ENCODE data around the gene BANF2. TPM values are rescaled to one million over a fixed set of nuclear protein-coding genes. Genes with fewer than 3 reads are reported as not detected.

BANF2 gene
- polyA plus RNA-seq, 1 of the 3 experiments (the other 2 are of a cell fraction) = not detected

DNA sequence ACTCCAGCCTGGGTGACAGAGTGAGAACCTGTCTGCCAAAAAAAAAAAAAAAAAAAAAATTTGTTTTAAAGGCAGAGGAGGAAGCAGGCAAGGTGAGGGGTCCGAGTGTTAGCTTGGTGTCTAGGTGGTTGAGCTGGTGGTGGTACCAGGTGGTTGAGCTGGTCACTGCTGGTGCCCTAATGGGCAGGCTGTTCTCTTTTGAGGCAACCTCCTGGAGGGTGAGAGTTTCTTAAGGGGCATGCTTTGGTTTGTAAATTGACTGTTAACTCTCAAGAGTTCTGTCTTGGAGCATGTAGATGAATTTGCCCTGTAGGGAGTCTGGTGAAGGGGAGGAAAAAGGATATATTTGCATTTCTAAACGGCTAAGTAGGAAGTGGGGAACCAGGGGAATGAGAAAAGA lies 52.7 kb downstream of the BANF2 start:
- Histone ChIP-seq H3K4me1 (ENCODE audit: control insufficient read depth in 1 of 2, insufficient read depth in 2 of 2, low read depth in 1 of 2, low read length in 1 of 2) (0 out of 4 replicates have a peak, but pooled peaks cover 0 to 3% of the 10 kb centered on the region in 2 experiments), H3K4me3 (ENCODE audit: low read depth in 2 of 2, low read length in 1 of 2) (no peak overlapping the region), H3K9me2 (no peaks in the 10 kb centered on the region), H3K9ac (no peak overlapping the region), H3K36me3 (replicated peaks in 1 of 2; ENCODE audit: control insufficient read depth in 1 of 2, insufficient read depth in 2 of 2, low read length in 1 of 2) (no peaks in the 10 kb centered on the region), H2AFZ (ENCODE audit: low read depth) (no peak overlapping the region), H3F3A (replicated peaks; ENCODE audit: insufficient read depth) (peaks cover 3% of the 10 kb centered on the region), H3K9me3 (no peaks in the 10 kb centered on the region), H3K27ac (ENCODE audit: low read depth in 2 of 2, low read length in 1 of 2) (no peak overlapping the region), H3K27me3 (ENCODE audit: insufficient read depth) (peaks cover 13% of the 10 kb centered on the region; the same call in 1 of the 2 replicates), H3K79me2 (ENCODE audit: insufficient read depth) (no peaks in the 10 kb centered on the region), H4K20me1 (ENCODE audit: insufficient read depth) (no peaks in the 10 kb centered on the region), H3K4me2 (no peak overlapping the region)
- POLR2A ChIA-PET = no interaction called here
- CTCF ChIA-PET = no interaction called here
- 2% methylated on average over 2 of the region's 2 CpGs for WGBS (ENCODE audit: low lambda C conversion rate)
- no peak for DNase-seq
- TF ChIP-seq, protein P1, sequence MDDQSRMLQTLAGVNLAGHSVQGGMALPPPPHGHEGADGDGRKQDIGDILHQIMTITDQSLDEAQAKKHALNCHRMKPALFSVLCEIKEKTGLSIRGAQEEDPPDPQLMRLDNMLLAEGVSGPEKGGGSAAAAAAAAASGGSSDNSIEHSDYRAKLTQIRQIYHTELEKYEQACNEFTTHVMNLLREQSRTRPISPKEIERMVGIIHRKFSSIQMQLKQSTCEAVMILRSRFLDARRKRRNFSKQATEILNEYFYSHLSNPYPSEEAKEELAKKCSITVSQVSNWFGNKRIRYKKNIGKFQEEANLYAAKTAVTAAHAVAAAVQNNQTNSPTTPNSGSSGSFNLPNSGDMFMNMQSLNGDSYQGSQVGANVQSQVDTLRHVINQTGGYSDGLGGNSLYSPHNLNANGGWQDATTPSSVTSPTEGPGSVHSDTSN (IDR thresholded peaks at IDR 0.05) = no peak
- TF ChIP-seq, protein P2, sequence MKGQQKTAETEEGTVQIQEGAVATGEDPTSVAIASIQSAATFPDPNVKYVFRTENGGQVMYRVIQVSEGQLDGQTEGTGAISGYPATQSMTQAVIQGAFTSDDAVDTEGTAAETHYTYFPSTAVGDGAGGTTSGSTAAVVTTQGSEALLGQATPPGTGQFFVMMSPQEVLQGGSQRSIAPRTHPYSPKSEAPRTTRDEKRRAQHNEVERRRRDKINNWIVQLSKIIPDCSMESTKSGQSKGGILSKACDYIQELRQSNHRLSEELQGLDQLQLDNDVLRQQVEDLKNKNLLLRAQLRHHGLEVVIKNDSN (IDR thresholded peaks at IDR 0.05; ENCODE audit: borderline replicate concordance, low read depth) = no peak
- TF ChIP-seq, protein P3, sequence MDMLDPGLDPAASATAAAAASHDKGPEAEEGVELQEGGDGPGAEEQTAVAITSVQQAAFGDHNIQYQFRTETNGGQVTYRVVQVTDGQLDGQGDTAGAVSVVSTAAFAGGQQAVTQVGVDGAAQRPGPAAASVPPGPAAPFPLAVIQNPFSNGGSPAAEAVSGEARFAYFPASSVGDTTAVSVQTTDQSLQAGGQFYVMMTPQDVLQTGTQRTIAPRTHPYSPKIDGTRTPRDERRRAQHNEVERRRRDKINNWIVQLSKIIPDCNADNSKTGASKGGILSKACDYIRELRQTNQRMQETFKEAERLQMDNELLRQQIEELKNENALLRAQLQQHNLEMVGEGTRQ (IDR thresholded peaks at IDR 0.05; ENCODE audit: borderline replicate concordance, low read depth, low read length) = no peak
- TF ChIP-seq JUND (IDR thresholded peaks at IDR 0.05) = no peak
- no peak for TF ChIP-seq POLR2AphosphoS5 (IDR thresholded peaks at IDR 0.05; ENCODE audit: low read depth, low read length)
- TF ChIP-seq, protein P4, sequence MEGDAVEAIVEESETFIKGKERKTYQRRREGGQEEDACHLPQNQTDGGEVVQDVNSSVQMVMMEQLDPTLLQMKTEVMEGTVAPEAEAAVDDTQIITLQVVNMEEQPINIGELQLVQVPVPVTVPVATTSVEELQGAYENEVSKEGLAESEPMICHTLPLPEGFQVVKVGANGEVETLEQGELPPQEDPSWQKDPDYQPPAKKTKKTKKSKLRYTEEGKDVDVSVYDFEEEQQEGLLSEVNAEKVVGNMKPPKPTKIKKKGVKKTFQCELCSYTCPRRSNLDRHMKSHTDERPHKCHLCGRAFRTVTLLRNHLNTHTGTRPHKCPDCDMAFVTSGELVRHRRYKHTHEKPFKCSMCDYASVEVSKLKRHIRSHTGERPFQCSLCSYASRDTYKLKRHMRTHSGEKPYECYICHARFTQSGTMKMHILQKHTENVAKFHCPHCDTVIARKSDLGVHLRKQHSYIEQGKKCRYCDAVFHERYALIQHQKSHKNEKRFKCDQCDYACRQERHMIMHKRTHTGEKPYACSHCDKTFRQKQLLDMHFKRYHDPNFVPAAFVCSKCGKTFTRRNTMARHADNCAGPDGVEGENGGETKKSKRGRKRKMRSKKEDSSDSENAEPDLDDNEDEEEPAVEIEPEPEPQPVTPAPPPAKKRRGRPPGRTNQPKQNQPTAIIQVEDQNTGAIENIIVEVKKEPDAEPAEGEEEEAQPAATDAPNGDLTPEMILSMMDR (IDR thresholded peaks at IDR 0.05) = no peak

DNA sequence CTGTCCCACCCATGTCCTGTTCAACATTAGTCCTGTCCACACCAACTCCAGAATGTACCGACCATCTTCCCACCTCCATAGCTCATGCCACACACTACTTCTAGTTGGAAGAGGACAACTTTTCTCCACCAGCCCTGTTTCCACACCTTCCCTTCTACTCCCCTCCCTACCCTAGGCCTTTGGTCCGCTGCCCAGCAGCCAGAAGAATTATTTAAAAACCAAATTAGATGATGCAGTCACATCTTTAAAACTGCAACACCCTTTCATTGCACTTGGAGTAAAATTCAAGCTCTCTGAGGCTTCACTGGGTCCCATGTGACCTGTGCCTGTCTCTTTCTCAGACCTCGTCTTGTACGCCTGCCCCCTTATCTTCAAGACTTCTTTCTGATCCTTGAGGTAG lies 53.8 kb downstream of the BANF2 start:
- Histone ChIP-seq H3K27ac (ENCODE audit: low read depth in 2 of 2, low read length in 1 of 2) (no peak overlapping the region), H3K4me3 (ENCODE audit: low read depth in 2 of 2, low read length in 1 of 2) (no peak overlapping the region), H4K20me1 (ENCODE audit: insufficient read depth) (no peaks in the 10 kb centered on the region), H3F3A (replicated peaks; ENCODE audit: insufficient read depth) (no peaks in the 10 kb centered on the region), H3K9me3 (no peaks in the 10 kb centered on the region), H3K4me1 (ENCODE audit: control insufficient read depth in 1 of 2, insufficient read depth in 2 of 2, low read depth in 1 of 2, low read length in 1 of 2) (no peaks in the 10 kb centered on the region), H3K9me2 (no peaks in the 10 kb centered on the region), H2AFZ (ENCODE audit: low read depth) (no peak overlapping the region), H3K79me2 (ENCODE audit: insufficient read depth) (no peaks in the 10 kb centered on the region), H3K4me2 (no peak overlapping the region), H3K27me3 (ENCODE audit: insufficient read depth) (peaks cover 13% of the 10 kb centered on the region; the same call in 1 of the 2 replicates), H3K9ac (no peak overlapping the region), H3K36me3 (replicated peaks in 1 of 2; ENCODE audit: control insufficient read depth in 1 of 2, insufficient read depth in 2 of 2, low read length in 1 of 2) (no peaks in the 10 kb centered on the region)
- ChIA-PET POLR2A (no interaction called here), CTCF (interaction anchor here (0.8 kb wide), 1 partner anchor 10 kb away, joined by 4 read pairs; no protein-coding TSS in a partner anchor)
- WGBS (ENCODE audit: low lambda C conversion rate) = 37% methylated on average over 4 of the region's 4 CpGs
- TF ChIP-seq, protein P4 (IDR thresholded peaks at IDR 0.05) = no peak
- TF ChIP-seq EP300 (IDR thresholded peaks at IDR 0.05; ENCODE audit: borderline replicate concordance in 1 of 2, low read depth in 1 of 2, low read length in 1 of 2) (no peak), RXRA (IDR thresholded peaks at IDR 0.05; ENCODE audit: borderline replicate concordance, low read depth) (no peak), NFIC (IDR thresholded peaks at IDR 0.05; ENCODE audit: borderline replicate concordance) (no peak), GABPA (IDR thresholded peaks at IDR 0.05; ENCODE audit: low read depth) (no peak), MEF2A (IDR thresholded peaks at IDR 0.05; ENCODE audit: borderline replicate concordance, low read depth) (no peak), TAF1 (IDR thresholded peaks at IDR 0.05; ENCODE audit: borderline replicate concordance, low read depth, low read length) (no peak), NRF1 (IDR thresholded peaks at IDR 0.05; ENCODE audit: low read depth, low read length) (no peak), FOXJ3 (CRISPR knock-in tag; IDR thresholded peaks at IDR 0.05) (no peak), SIN3A (IDR thresholded peaks at IDR 0.05; ENCODE audit: borderline replicate concordance, low read depth, low read length) (no peak), FOSL2 (IDR thresholded peaks at IDR 0.05; ENCODE audit: borderline replicate concordance, low read depth) (no peak)
- TF ChIP-seq, protein P5, sequence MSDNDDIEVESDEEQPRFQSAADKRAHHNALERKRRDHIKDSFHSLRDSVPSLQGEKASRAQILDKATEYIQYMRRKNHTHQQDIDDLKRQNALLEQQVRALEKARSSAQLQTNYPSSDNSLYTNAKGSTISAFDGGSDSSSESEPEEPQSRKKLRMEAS (IDR thresholded peaks at IDR 0.05; ENCODE audit: low read depth) = no peak
- DNase-seq = no peak
